Activated CD4-positive, alpha-beta memory T cell treated with anti-CD3 and anti-CD28 coated beads, Interleukin-2, amount 10 ng/mL, durations not matched to agents 7 days and 5 days (primary cell): ENCODE data around the gene SP8. TPM values are rescaled to one million over a fixed set of nuclear protein-coding genes. Genes with fewer than 3 reads are reported as not detected.
"Not testable (repeated sequence)": the region's sequence is repeated elsewhere in the genome, so short reads cannot be mapped to it uniquely, and the experiment has no call there.

Experiments used
- CTCF ChIA-PET: fragments of 350-600 bp; sonication (Branson Sonifier 250); formaldehyde crosslinking; loops from one replicate; lab custom pipeline; 2021; ENCODE audit warnings: antibody characterized with exemption, inconsistent platforms; lab: Charles Lee
- POLR2A ChIA-PET: fragments of 350-600 bp; sonication (Branson Sonifier 250); formaldehyde crosslinking; loops from one replicate; lab custom pipeline; 2021; ENCODE audit warnings: antibody characterized with exemption; lab: Charles Lee
- DNase-seq: peaks from one replicate; pipeline ENCODE4 v3.0.0-alpha.2; 2020
- H3K27ac Mint-ChIP-seq: one replicate; pipeline ENCODE4 v1.8.0; 2021; ENCODE audit warnings: mild to moderate bottlenecking, mixed read lengths
- H3K27me3 Mint-ChIP-seq: one replicate; pipeline ENCODE4 v1.8.0; 2021; ENCODE audit warnings: mixed read lengths
- H3K36me3 Mint-ChIP-seq: one replicate; pipeline ENCODE4 v1.8.0; 2021; ENCODE audit warnings: low read depth, mixed read lengths
- H3K4me1 Mint-ChIP-seq: one replicate; pipeline ENCODE4 v1.8.0; 2021; ENCODE audit warnings: mixed read lengths
- H3K4me3 Mint-ChIP-seq: one replicate; pipeline ENCODE4 v1.8.0; 2021; ENCODE audit warnings: mild to moderate bottlenecking, mixed read lengths
- H3K9me3 Mint-ChIP-seq: one replicate; pipeline ENCODE4 v1.8.0; 2021; ENCODE audit warnings: mixed read lengths
- total RNA-seq, 2 experiments: library from RNA; stranded (reverse); gene quantifications; one replicate each; pipeline ENCODE4 v1.2.3, GENCODE V29; 2021

SP8 gene
- total RNA-seq, result not detected

GRCh38 chr7:20786779-20787659 is at the start of gene SP8:
Gene SP8 (minus strand): TSS chr7:20786886. CDS start chr7:20786798, 88 bp downstream.
- peak within 1 kb of the TSS; percentile 57 for H3K4me3 Mint-ChIP-seq
- H3K27ac Mint-ChIP-seq, result peak within 1 kb of the TSS; percentile 48
- peaks cover 78% of the 10 kb centered on the region for H3K27me3 Mint-ChIP-seq
- CTCF ChIA-PET, result interaction anchor here (1.2 kb wide), 1 partner anchor 10 kb away, joined by 4 read pairs; no protein-coding TSS in a partner anchor
- peaks cover 5% of the 10 kb centered on the region for H3K9me3 Mint-ChIP-seq
- DNase-seq, result no peak
- POLR2A ChIA-PET, result interaction anchor here (2.1 kb wide), 1 partner anchor 10 kb away, joined by 4 read pairs; no protein-coding TSS in a partner anchor
- peaks cover 17% of the 10 kb centered on the region for H3K36me3 Mint-ChIP-seq
- peaks cover 18% of the 10 kb centered on the region for H3K4me1 Mint-ChIP-seq

DNA sequence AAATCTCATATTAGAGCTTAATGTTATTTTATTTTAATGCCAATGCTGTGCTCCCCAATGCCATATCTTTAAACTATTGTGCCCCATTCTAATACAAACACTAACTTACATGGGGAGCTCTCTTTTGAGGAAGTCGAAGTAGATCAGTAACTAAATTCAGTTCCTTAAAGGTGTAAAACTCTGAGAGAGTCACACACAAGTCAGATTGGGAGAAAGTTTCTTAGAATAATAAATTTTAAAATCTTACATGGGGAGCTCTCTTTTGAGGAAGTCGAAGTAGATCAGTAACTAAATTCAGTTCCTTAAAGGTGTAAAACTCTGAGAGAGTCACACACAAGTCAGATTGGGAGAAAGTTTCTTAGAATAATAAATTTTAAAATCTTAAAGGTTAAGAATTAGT is 49.7 kb upstream of the SP8 start:
- H3K27me3 Mint-ChIP-seq, H3K36me3 Mint-ChIP-seq, H3K9me3 Mint-ChIP-seq, POLR2A ChIA-PET, CTCF ChIA-PET, H3K4me3 Mint-ChIP-seq, H3K27ac Mint-ChIP-seq, DNase-seq, H3K4me1 Mint-ChIP-seq: not testable (repeated sequence)

GRCh38 chr7:20835111-20835750 is 48.5 kb upstream of the SP8 start:
- ChIA-PET CTCF (no interaction called here), POLR2A (no interaction called here)
- H3K4me1 Mint-ChIP-seq, result no peaks in the 10 kb centered on the region

GRCh38 chr7:20834656-20835055 is 48.0 kb upstream of the SP8 start:
- no peak for DNase-seq
- no peaks in the 10 kb centered on the region for H3K36me3 Mint-ChIP-seq
- no peaks in the 10 kb centered on the region for H3K27me3 Mint-ChIP-seq
- no peak overlapping the region for H3K4me3 Mint-ChIP-seq
- no peaks in the 10 kb centered on the region for H3K9me3 Mint-ChIP-seq
- no peak overlapping the region for H3K27ac Mint-ChIP-seq
- ChIA-PET CTCF (no interaction called here), POLR2A (no interaction called here)
- H3K4me1 Mint-ChIP-seq, result no peaks in the 10 kb centered on the region

More at GRCh38 chr7:20835111-20835750, 48.5 kb upstream of the SP8 start:
- Mint-ChIP-seq H3K27ac (no peak overlapping the region), H3K9me3 (no peaks in the 10 kb centered on the region), H3K4me3 (no peak overlapping the region), H3K27me3 (no peaks in the 10 kb centered on the region), H3K36me3 (no peaks in the 10 kb centered on the region)
- no peak for DNase-seq

- H3K4me1 Mint-ChIP-seq, result no peaks in the 10 kb centered on the region
- no peak overlapping the region for H3K4me3 Mint-ChIP-seq
- DNase-seq, result no peak
- no peaks in the 10 kb centered on the region for H3K27me3 Mint-ChIP-seq
- no peak overlapping the region for H3K27ac Mint-ChIP-seq
- no peaks in the 10 kb centered on the region for H3K36me3 Mint-ChIP-seq
- CTCF ChIA-PET, result no interaction called here
- POLR2A ChIA-PET, result no interaction called here
- no peaks in the 10 kb centered on the region for H3K9me3 Mint-ChIP-seq
Measured at GRCh38 chr7:20831956-20832355, 45.3 kb upstream of the SP8 start.

GRCh38 chr7:20831451-20831850 is 44.8 kb upstream of the SP8 start:
- ChIA-PET CTCF (no interaction called here), POLR2A (no interaction called here)
- H3K4me1 Mint-ChIP-seq, result no peaks in the 10 kb centered on the region
- no peaks in the 10 kb centered on the region for H3K9me3 Mint-ChIP-seq
- H3K36me3 Mint-ChIP-seq, result no peaks in the 10 kb centered on the region
- no peak overlapping the region for H3K27ac Mint-ChIP-seq
- H3K27me3 Mint-ChIP-seq, result no peaks in the 10 kb centered on the region
- DNase-seq, result no peak
- no peak overlapping the region for H3K4me3 Mint-ChIP-seq

DNA sequence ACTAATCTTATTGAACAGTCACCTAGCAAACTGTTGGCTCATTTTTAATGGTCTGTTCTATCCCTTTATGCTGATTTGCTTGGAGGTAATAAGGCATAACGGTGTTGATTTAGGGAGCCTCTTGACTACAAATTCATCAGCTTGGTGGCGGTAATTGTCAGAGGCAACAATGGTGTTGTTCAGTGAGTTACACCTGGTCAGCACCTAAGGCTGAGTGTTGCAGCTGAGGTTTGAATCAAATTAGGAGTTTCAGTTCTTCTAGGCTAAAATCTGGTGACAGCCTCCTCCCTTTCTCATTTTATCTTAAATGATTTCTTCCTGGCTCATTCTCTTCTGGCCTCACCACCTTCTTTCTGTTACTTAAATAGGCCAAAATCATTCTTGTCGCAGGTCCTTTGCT is 42.3 kb upstream of the SP8 start:
- ChIA-PET POLR2A (no interaction called here), CTCF (no interaction called here)
- H3K4me3 Mint-ChIP-seq, result no peak overlapping the region
- no peak overlapping the region for H3K27ac Mint-ChIP-seq
- H3K27me3 Mint-ChIP-seq, result no peaks in the 10 kb centered on the region
- H3K36me3 Mint-ChIP-seq, result no peaks in the 10 kb centered on the region
- H3K4me1 Mint-ChIP-seq, result no peaks in the 10 kb centered on the region
- DNase-seq, result no peak
- H3K9me3 Mint-ChIP-seq, result no peaks in the 10 kb centered on the region

DNA sequence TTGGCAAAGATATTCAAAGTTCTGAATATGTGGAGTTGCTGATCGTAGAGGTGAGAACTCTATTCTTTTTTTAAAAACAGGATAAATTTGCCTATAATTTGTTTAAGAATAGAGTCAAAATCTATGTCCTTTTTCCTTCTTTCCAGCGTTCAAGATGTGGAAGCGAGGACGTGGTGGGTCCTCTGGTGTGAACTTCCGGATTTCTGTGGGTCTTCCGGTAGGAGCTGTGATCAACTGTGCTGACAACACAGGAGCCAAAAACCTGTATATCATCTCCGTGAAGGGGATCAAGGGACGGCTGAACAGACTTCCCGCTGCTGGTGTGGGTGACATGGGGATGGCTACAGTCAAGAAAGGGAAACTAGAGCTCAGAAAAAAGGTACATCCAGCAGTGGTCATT is 40.5 kb upstream of the SP8 start:
- ChIA-PET CTCF (no interaction called here), POLR2A (no interaction called here)
- no peak overlapping the region for H3K27ac Mint-ChIP-seq
- no peaks in the 10 kb centered on the region for H3K9me3 Mint-ChIP-seq
- no peak for DNase-seq
- H3K27me3 Mint-ChIP-seq, result no peaks in the 10 kb centered on the region
- no peak overlapping the region for H3K4me3 Mint-ChIP-seq
- H3K4me1 Mint-ChIP-seq, result no peaks in the 10 kb centered on the region
- H3K36me3 Mint-ChIP-seq, result no peaks in the 10 kb centered on the region

GRCh38 chr7:20826243-20826642 is 39.6 kb upstream of the SP8 start:
- H3K27ac Mint-ChIP-seq, result no peak overlapping the region
- ChIA-PET POLR2A (no interaction called here), CTCF (no interaction called here)
- no peaks in the 10 kb centered on the region for H3K4me1 Mint-ChIP-seq
- no peaks in the 10 kb centered on the region for H3K9me3 Mint-ChIP-seq
- no peaks in the 10 kb centered on the region for H3K36me3 Mint-ChIP-seq
- no peak for DNase-seq
- H3K27me3 Mint-ChIP-seq, result no peaks in the 10 kb centered on the region
- H3K4me3 Mint-ChIP-seq, result no peak overlapping the region

GRCh38 chr7:20825555-20825954 is 38.9 kb upstream of the SP8 start:
- H3K4me3 Mint-ChIP-seq, result no peak overlapping the region
- no peaks in the 10 kb centered on the region for H3K9me3 Mint-ChIP-seq
- H3K27me3 Mint-ChIP-seq, result no peaks in the 10 kb centered on the region
- no peaks in the 10 kb centered on the region for H3K36me3 Mint-ChIP-seq
- CTCF ChIA-PET, result no interaction called here
- DNase-seq, result no peak
- H3K27ac Mint-ChIP-seq, result no peak overlapping the region
- POLR2A ChIA-PET, result no interaction called here
- no peaks in the 10 kb centered on the region for H3K4me1 Mint-ChIP-seq

DNA sequence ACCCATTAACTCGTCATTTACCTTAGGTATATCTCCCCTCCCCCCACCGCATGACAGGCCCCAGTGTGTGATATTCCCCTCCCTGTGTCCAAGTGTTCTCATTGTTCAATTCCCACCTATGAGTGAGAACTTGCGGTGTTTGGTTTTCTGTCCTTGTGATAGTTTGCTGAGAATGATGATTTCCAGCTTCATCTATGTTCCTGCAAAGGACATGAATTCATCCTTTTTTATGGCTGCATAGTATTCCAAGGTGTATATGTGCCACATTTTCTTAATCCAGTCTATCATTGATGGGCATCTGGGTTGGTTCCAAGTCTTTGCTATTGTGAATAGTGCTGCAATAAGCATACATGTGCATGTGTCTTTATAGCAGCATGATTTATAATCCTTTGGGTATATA is 34.7 kb upstream of the SP8 start:
- H3K27ac Mint-ChIP-seq, H3K4me3 Mint-ChIP-seq, CTCF ChIA-PET, H3K36me3 Mint-ChIP-seq, H3K27me3 Mint-ChIP-seq, H3K9me3 Mint-ChIP-seq, DNase-seq, POLR2A ChIA-PET, H3K4me1 Mint-ChIP-seq: not testable (repeated sequence)

GRCh38 chr7:20816372-20816959 is 29.8 kb upstream of the SP8 start:
- Mint-ChIP-seq H3K4me1 (no peaks in the 10 kb centered on the region), H3K4me3 (no peak overlapping the region), H3K27me3 (no peaks in the 10 kb centered on the region), H3K27ac (no peak overlapping the region), H3K9me3 (no peaks in the 10 kb centered on the region), H3K36me3 (no peaks in the 10 kb centered on the region)
- ChIA-PET POLR2A (no interaction called here), CTCF (no interaction called here)
- no peak for DNase-seq

DNA sequence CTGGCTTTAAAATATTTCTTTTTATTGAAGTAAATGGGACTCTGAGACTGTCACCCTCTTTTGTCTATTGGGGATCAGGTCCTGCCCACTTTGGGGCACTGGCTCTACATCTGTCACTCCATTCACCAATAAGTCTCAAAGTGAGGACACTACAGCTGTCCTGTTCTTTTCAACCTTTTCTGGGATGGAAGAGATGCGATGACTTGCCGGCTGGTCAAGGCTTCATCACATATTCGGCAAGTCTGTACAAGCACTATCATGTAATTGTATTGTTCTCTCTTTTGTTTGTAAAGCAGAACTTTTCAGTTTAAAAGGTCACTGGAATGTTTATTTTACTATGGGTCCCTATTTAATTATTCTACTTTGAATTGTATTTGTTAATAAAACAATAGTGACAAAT is 17.7 kb upstream of the SP8 start:
- Mint-ChIP-seq H3K9me3 (no peaks in the 10 kb centered on the region), H3K4me3 (no peak overlapping the region), H3K4me1 (no peaks in the 10 kb centered on the region), H3K27ac (no peak overlapping the region), H3K36me3 (no peaks in the 10 kb centered on the region), H3K27me3 (peaks cover 9% of the 10 kb centered on the region)
- ChIA-PET POLR2A (no interaction called here), CTCF (no interaction called here)
- no peak for DNase-seq
